Measurements from ENCODE around the gene ANKRD52.
"Not testable (repeated sequence)": the region's sequence is repeated elsewhere in the genome, so short reads cannot be mapped to it uniquely, and the experiment has no call there.

ANKRD52 gene

GRCh38 chr12:56258068-56258819, at the start of gene ANKRD52:
TSS of gene ANKRD52 (minus strand) at chr12:56258384. CDS start at chr12:56258269, 115 bp downstream.
- in situ Hi-C loops (cut with HindIII; ENCODE audit: low sequenced_read_pairs): no loop called here

GRCh38 chr12:56307221-56307965, 49.2 kb upstream of the ANKRD52 start:
- in situ Hi-C loops (cut with HindIII; ENCODE audit: low sequenced_read_pairs): no loop called here

GRCh38 chr12:56304872-56305590, 46.8 kb upstream of the ANKRD52 start:
- in situ Hi-C loops (cut with HindIII; ENCODE audit: low sequenced_read_pairs): no loop called here

- in situ Hi-C loops (cut with HindIII; ENCODE audit: low sequenced_read_pairs): no loop called here
These were observed 46.1 kb upstream of the ANKRD52 start for GRCh38 chr12:56304276-56304675.

- in situ Hi-C loops (cut with HindIII; ENCODE audit: low sequenced_read_pairs): no loop called here
These were observed 42.7 kb upstream of the ANKRD52 start for GRCh38 chr12:56300644-56301464.

- in situ Hi-C loops (cut with HindIII; ENCODE audit: low sequenced_read_pairs): no loop called here
These were observed 41.9 kb upstream of the ANKRD52 start, which contains the start of gene CS for GRCh38 chr12:56299853-56300643. TSS of gene CS (minus strand) at chr12:56300330. CDS start at chr12:56300201, 129 bp downstream.

- in situ Hi-C loops (cut with HindIII; ENCODE audit: low sequenced_read_pairs): no loop called here
These were observed 41.2 kb upstream of the ANKRD52 start for GRCh38 chr12:56299308-56299852.

GRCh38 chr12:56298828-56299227, 40.6 kb upstream of the ANKRD52 start:
- in situ Hi-C loops (cut with HindIII; ENCODE audit: low sequenced_read_pairs): no loop called here

GRCh38 chr12:56297400-56297799, 39.2 kb upstream of the ANKRD52 start:
- in situ Hi-C loops (cut with HindIII; ENCODE audit: low sequenced_read_pairs): no loop called here

- in situ Hi-C loops (cut with HindIII; ENCODE audit: low sequenced_read_pairs): no loop called here
These were observed 38.1 kb upstream of the ANKRD52 start for GRCh38 chr12:56296295-56296694.

- in situ Hi-C loops (cut with HindIII; ENCODE audit: low sequenced_read_pairs): no loop called here
These were observed 35.6 kb upstream of the ANKRD52 start for GRCh38 chr12:56293795-56294194.

- in situ Hi-C loops (cut with HindIII; ENCODE audit: low sequenced_read_pairs): no loop called here
These were observed 30.7 kb upstream of the ANKRD52 start for GRCh38 chr12:56288705-56289387.

GRCh38 chr12:56286044-56286830, 28.1 kb upstream of the ANKRD52 start:
- in situ Hi-C loops (cut with HindIII; ENCODE audit: low sequenced_read_pairs): no loop called here

- in situ Hi-C loops (cut with HindIII; ENCODE audit: low sequenced_read_pairs): not testable (repeated sequence)
These were observed 26.1 kb upstream of the ANKRD52 start for GRCh38 chr12:56284263-56284662.

GRCh38 chr12:56282579-56282978, 24.4 kb upstream of the ANKRD52 start:
- in situ Hi-C loops (cut with HindIII; ENCODE audit: low sequenced_read_pairs): no loop called here

- in situ Hi-C loops (cut with HindIII; ENCODE audit: low sequenced_read_pairs): no loop called here
These were observed 23.8 kb upstream of the ANKRD52 start for GRCh38 chr12:56282030-56282429.

- in situ Hi-C loops (cut with HindIII; ENCODE audit: low sequenced_read_pairs): no loop called here
These were observed 22.7 kb upstream of the ANKRD52 start for GRCh38 chr12:56280849-56281248.

GRCh38 chr12:56278905-56279304, 20.7 kb upstream of the ANKRD52 start:
- in situ Hi-C loops (cut with HindIII; ENCODE audit: low sequenced_read_pairs): no loop called here

Measured in endothelial cell of hepatic sinusoid (primary cell).